Measurements from ENCODE around the gene GAGE10. TPM values are rescaled to one million over a fixed set of nuclear protein-coding genes. Genes with fewer than 3 reads are reported as not detected.

GAGE10 gene
- not detected for total RNA-seq
- not detected for polyA plus RNA-seq
- long read RNA-seq, donor 1 = 0 reads
- long read RNA-seq, donor 2 = 0 reads
- long read RNA-seq, donor 3 = 0 reads

GRCh38 chrX:49303346-49303745, at the start of gene GAGE10:
Gene GAGE10, plus strand, starts transcription at chrX:49303646. Its CDS starts 1,214 bp downstream, at chrX:49304860.
- 78 to 82% (median 80%) methylated on average over 14 to 15 of the region's 15 CpGs for WGBS, 4 donors
- H3K36me3 ChIP-seq = no peaks in the 10 kb centered on the region
- H3K27ac ChIP-seq = no peak within 1 kb of the TSS
- intact Hi-C loops (cut with DNase I) = no loop called here
- ATAC-seq = no peak
- TF ChIP-seq POLR2A (IDR thresholded peaks at IDR 0.05) (no peak), CTCF (IDR thresholded peaks at IDR 0.05) (no peak)
- no peaks in the 10 kb centered on the region for H3K4me1 ChIP-seq
- DNase-seq = no peak
- H3K4me3 ChIP-seq = no peak within 1 kb of the TSS
- peaks cover 0 to 15% (median 0%) of the 10 kb centered on the region in 9 donors for H3K27me3 ChIP-seq
- H3K9me3 ChIP-seq = no peaks in the 10 kb centered on the region

GRCh38 chrX:49254639-49255038, 48.8 kb upstream of the GAGE10 start:
- DNase-seq (no peak), ATAC-seq (no peak)
- intact Hi-C loops (cut with DNase I) = no loop called here
- 81 to 97% (median 90%) methylated on average over 7 of the region's 7 CpGs for WGBS, 4 donors
- H3K4me3 ChIP-seq = no peak overlapping the region
- H3K27me3 ChIP-seq = peaks cover 0 to 6% (median 0%) of the 10 kb centered on the region in 9 donors
- H3K27ac ChIP-seq = no peak overlapping the region
- H3K9me3 ChIP-seq = no peaks in the 10 kb centered on the region
- peaks cover 0 to 7% (median 0%) of the 10 kb centered on the region in 9 donors for H3K36me3 ChIP-seq
- TF ChIP-seq CTCF (IDR thresholded peaks at IDR 0.05) = no peak
- no peak for TF ChIP-seq POLR2A (IDR thresholded peaks at IDR 0.05)
- no peaks in the 10 kb centered on the region for H3K4me1 ChIP-seq

GRCh38 chrX:49256268-49256995, 47.0 kb upstream of the GAGE10 start:
- 65 to 87% (median 79%) methylated on average over 7 to 9 of the region's 9 CpGs for WGBS, 4 donors
- no peaks in the 10 kb centered on the region for H3K36me3 ChIP-seq

More at GRCh38 chrX:49256268-49256995, 47.0 kb upstream of the GAGE10 start:
- Histone ChIP-seq H3K27me3 (peaks cover 0 to 6% (median 0%) of the 10 kb centered on the region in 9 donors), H3K27ac (no peak overlapping the region), H3K9me3 (no peaks in the 10 kb centered on the region), H3K4me1 (no peaks in the 10 kb centered on the region), H3K4me3 (no peak overlapping the region)
- intact Hi-C loops (cut with DNase I) = no loop called here
- TF ChIP-seq POLR2A (IDR thresholded peaks at IDR 0.05) (no peak), CTCF (IDR thresholded peaks at IDR 0.05) (no peak)
- DNase-seq (no peak), ATAC-seq (no peak)

All from heart left ventricle (tissue), 16 donors.